HepG2 (cell line): Measurements from ENCODE around the gene ELMOD3. TPM values are rescaled to one million over a fixed set of nuclear protein-coding genes. Genes with fewer than 3 reads are reported as not detected.

Source experiments
- ATAC-seq: fragments of 200-7000 bp; cut with Tn5 transposase; 3 replicates; pipeline ENCODE4 v1.9.1; 2020; ENCODE audit warnings: mild to moderate bottlenecking, moderate library complexity
- BruUV-seq: library from RNA; stranded (reverse); fragments of 400-500 nt; replicated peaks from 2 replicates; lab custom pipeline; 2021; lab: Mats Ljungman, UMichigan
- CTCF ChIA-PET: fragments of 300-600 bp; formaldehyde crosslinking; extraction: SDS; loops from one replicate; lab custom pipeline; 2021; ENCODE audit warnings: low total read pairs, inconsistent platforms, low intra/inter-chr PET ratio; lab: Yijun Ruan, JAX
- POLR2A ChIA-PET: fragments of 350-600 bp; sonication (Branson Sonifier 250); formaldehyde crosslinking; loops from one replicate; lab custom pipeline; 2020; ENCODE audit warnings: antibody characterized with exemption, inconsistent platforms; lab: Yijun Ruan, JAX
- DNase-seq: peaks from one replicate; pipeline ENCODE4 v3.0.0-alpha.2; 2015; ENCODE audit warnings: low spot score
- FAIRE-seq: peaks from 3 replicates; lab custom pipeline; 2011; peaks lifted over from hg19 to GRCh38; lab: Jason Lieb, UNC
- H2AFZ ChIP-seq: one replicate; pipeline ENCODE4 v1.6.1; 2011; ENCODE audit warnings: low read length, inconsistent platforms
- H3K27ac ChIP-seq: fragments of 300-600 bp; 3 replicates; pipeline ENCODE4 v1.8.0; 2011; ENCODE audit warnings: mixed run types, mild to moderate bottlenecking, mixed read lengths, low read length, inconsistent platforms; ENCODE audit not compliant: insufficient read depth; ENCODE audit errors: extremely low read length
- H3K27me3 ChIP-seq, 2 experiments: fragments of 200-600 bp in 1 of 2; 2 replicates in 1 of 2; 3 replicates in 1 of 2; pipeline versions ENCODE4 v1.6.0 to v1.8.0; 2011; ENCODE audit warnings: low read length in 2 of 2, mild to moderate bottlenecking in 2 of 2, moderate library complexity in 2 of 2, inconsistent platforms in 1 of 2; ENCODE audit not compliant: insufficient read depth in 2 of 2, control insufficient read depth in 1 of 2
- H3K36me3 ChIP-seq, 2 experiments: fragments of 200-600 bp in 1 of 2; replicated peaks in 1 of 2; 2 replicates in 1 of 2; 3 replicates in 1 of 2; pipeline versions ENCODE4 v1.5.1 to v1.8.0; 2011; ENCODE audit warnings: low read length in 2 of 2, inconsistent platforms in 1 of 2; ENCODE audit not compliant: insufficient read depth in 2 of 2, control insufficient read depth in 1 of 2
- H3K4me1 ChIP-seq: 2 replicates; pipeline ENCODE4 v1.5.1; 2012; ENCODE audit warnings: low read length, inconsistent platforms; ENCODE audit not compliant: insufficient read depth
- H3K4me2 ChIP-seq: 2 replicates; pipeline ENCODE4 v1.6.0; 2011; ENCODE audit warnings: low read depth, low read length, inconsistent platforms
- H3K4me3 ChIP-seq, 3 experiments: fragments of 200-600 bp in 1 of 3; sonication (generic), shearing (Covaris generic) in 1 of 3; replicated peaks in 1 of 3; 2 replicates each; pipeline ENCODE4 v1.5.1; 2011 to 2016; ENCODE audit warnings: low read length in 3 of 3, inconsistent platforms in 2 of 3, low read depth in 2 of 3, mild to moderate bottlenecking in 2 of 3, control low read depth in 1 of 3, mixed read lengths in 1 of 3; ENCODE audit not compliant: insufficient read depth in 1 of 3
- H3K79me2 ChIP-seq: one replicate; pipeline ENCODE4 v1.6.1; 2011; ENCODE audit warnings: low read length, inconsistent platforms; ENCODE audit not compliant: insufficient read depth
- H3K9ac ChIP-seq: 2 replicates; pipeline ENCODE4 v1.6.0; 2011; ENCODE audit warnings: mild to moderate bottlenecking, low read depth, low read length, inconsistent platforms; ENCODE audit not compliant: insufficient read depth
- H3K9me3 ChIP-seq: 2 replicates; pipeline ENCODE4 v1.5.1; 2012; ENCODE audit warnings: mild to moderate bottlenecking, low read length
- H4K20me1 ChIP-seq: 2 replicates; pipeline ENCODE4 v1.6.0; 2011; ENCODE audit warnings: inconsistent platforms, mild to moderate bottlenecking, low read length, moderate library complexity; ENCODE audit not compliant: insufficient read depth
- HMG20B ChIP-seq: conservative IDR thresholded peaks from 2 replicates; pipeline ENCODE4 v1.6.1; 2016; ENCODE audit warnings: missing genetic modification reagents, missing compliant biosample characterization
- HNF1A ChIP-seq, 2 experiments: sonication (generic) in 1 of 2; formaldehyde crosslinking in 1 of 2; IDR thresholded peaks; 2 replicates each; pipeline versions ENCODE4 v1.4.0 to v1.6.1; 2016 to 2020; ENCODE audit warnings: borderline replicate concordance in 1 of 2, low read depth in 1 of 2, mild to moderate bottlenecking in 1 of 2, missing genetic modification reagents in 1 of 2
- KMT2A ChIP-seq: sonication (generic); formaldehyde crosslinking; IDR thresholded peaks from 2 replicates; pipeline ENCODE4 v1.4.0; 2020; ENCODE audit warnings: missing genetic modification reagents
- MTERF4 ChIP-seq: sonication (generic); formaldehyde crosslinking; IDR thresholded peaks from 2 replicates; pipeline ENCODE4 v1.8.0; 2023; ENCODE audit warnings: mild to moderate bottlenecking, missing genetic modification reagents
- MXD1 ChIP-seq: sonication (generic); formaldehyde crosslinking; IDR thresholded peaks from 2 replicates; pipeline ENCODE4 v1.4.0; 2020; ENCODE audit warnings: mild to moderate bottlenecking, missing genetic modification reagents
- NCOA1 ChIP-seq: sonication (generic); formaldehyde crosslinking; IDR thresholded peaks from 2 replicates; pipeline ENCODE4 v1.9.0; 2021; ENCODE audit warnings: missing genetic modification reagents
- NR2F6 ChIP-seq, 2 experiments: IDR thresholded peaks; 2 replicates each; pipeline ENCODE4 v1.6.1; 2016; ENCODE audit warnings: antibody characterized with exemption in 1 of 2, mild to moderate bottlenecking in 1 of 2
- SIN3A ChIP-seq: IDR thresholded peaks from 2 replicates; pipeline ENCODE4 v1.6.1; 2011; ENCODE audit warnings: low read depth, mild to moderate bottlenecking, control low read depth, low read length, borderline replicate concordance
- TRAFD1 ChIP-seq: sonication (generic); formaldehyde crosslinking; IDR thresholded peaks from 2 replicates; pipeline ENCODE4 v1.5.1; 2020; ENCODE audit warnings: missing genetic modification reagents, mild to moderate bottlenecking, borderline replicate concordance
- ZBTB14 ChIP-seq: sonication (generic); formaldehyde crosslinking; IDR thresholded peaks from 2 replicates; pipeline ENCODE4 v1.4.0; 2020; ENCODE audit warnings: missing genetic modification reagents
- ZFP82 ChIP-seq: sonication (generic); formaldehyde crosslinking; IDR thresholded peaks from 2 replicates; pipeline ENCODE4 v1.5.1; 2020; ENCODE audit warnings: mild to moderate bottlenecking, missing genetic modification reagents, borderline replicate concordance
- ZNF10 ChIP-seq: sonication (generic); formaldehyde crosslinking; IDR thresholded peaks from 2 replicates; pipeline ENCODE4 v1.4.0; 2020; ENCODE audit warnings: mild to moderate bottlenecking, low read depth, missing genetic modification reagents, borderline replicate concordance
- ZNF296 ChIP-seq: sonication (generic); formaldehyde crosslinking; conservative IDR thresholded peaks from 2 replicates; pipeline ENCODE4 v1.5.0; 2020; ENCODE audit warnings: mild to moderate bottlenecking, missing genetic modification reagents
- ZSCAN29 ChIP-seq: sonication (generic); formaldehyde crosslinking; conservative IDR thresholded peaks from 2 replicates; pipeline ENCODE4 v1.4.0; 2020; ENCODE audit warnings: mild to moderate bottlenecking, missing genetic modification reagents
- WGBS: methylation state at CpG from one replicate; pipeline ENCODE4 v1.1.6; 2017; ENCODE audit warnings: low lambda C conversion rate; 5-methylcytosine and 5-hydroxymethylcytosine counted together
- in situ Hi-C: cut with HindIII; loops from 2 replicates; pipeline ENCODE4 v1.10.0; 2017; ENCODE audit warnings: low pct_unique_long_range_greater_than_20kb; ENCODE audit not compliant: extremely low pct_ligation_motif_present
- intact Hi-C: fragments of 100-400 bp; cut with micrococcal nuclease; formaldehyde crosslinking; loops from one replicate; pipeline ENCODE4 v1.10.0; 2022; ENCODE audit not compliant: unreplicated experiment
- polyA plus RNA-seq, 8 experiments: library from polyadenylated mRNA; depleted of rRNA in 3 of 8; stranded (reverse) in 7 of 8; unstranded in 1 of 8; fragments of >200 nt; fragmentation: Illumina TruSeq in 4 of 8; extraction: Trizol in 4 of 8; gene quantifications; 2 replicates each; pipeline versions ENCODE4 v1.2.1 to v1.2.3, GENCODE V29; 2011 to 2016; ENCODE audit warnings: low read depth in 4 of 8, missing spikeins in 1 of 8, mixed read lengths in 1 of 8; ENCODE audit not compliant: insufficient read depth in 1 of 8
- total RNA-seq, 5 experiments: library from RNA; depleted of rRNA; stranded (reverse); fragments of >200 nt; fragmentation: Illumina TruSeq; extraction: Trizol; gene quantifications; 2 replicates each; pipeline ENCODE4 v1.2.3, GENCODE V29; 2016; ENCODE audit warnings: low read depth in 1 of 5

ELMOD3 gene
- total and polyA plus RNA-seq, 2 of the 13 experiments (the other 11 are each of a cell fraction or from before 2014, with no cell fraction given), result 13.3 to 19.5 TPM

- no peak for FAIRE-seq
- intact Hi-C loops, result loop anchor here (1.0 kb wide), 4 partner anchors 12 to 198 kb away; no protein-coding TSS in a partner anchor
- POLR2A ChIA-PET, result interaction anchor here (0.6 to 8.5 kb wide), 29 partner anchors 8 to 258 kb away, joined by 3 to 142 read pairs (median 6); partner anchors contain the start of genes C2orf68, GGCX, MAT2A and SH2D6
- TF ChIP-seq NR2F6 (IDR thresholded peaks at IDR 0.05), result no peak
- peak; percentile 15; the same call in 1 of the 2 replicates for TF ChIP-seq NR2F6 (CRISPR knock-in tag; IDR thresholded peaks at IDR 0.05)
- TF ChIP-seq KMT2A (CRISPR knock-in tag), result no peak
- TF ChIP-seq ZBTB14, result 0 out of 2 replicates have a peak, but pooled peaks have one; percentile 4
- 0 out of 2 replicates have a peak, but pooled peaks have one; percentile 0 for TF ChIP-seq TRAFD1 (CRISPR knock-in tag)
- peak; percentile 85; the same call in 1 of the 2 replicates for TF ChIP-seq MTERF4 (CRISPR knock-in tag)
- TF ChIP-seq ZFP82 (CRISPR knock-in tag), result peak; percentile 57; the same call in 1 of the 2 replicates
- TF ChIP-seq ZSCAN29 (CRISPR knock-in tag), result no peak
- TF ChIP-seq ZNF10 (CRISPR knock-in tag), result no peak
- TF ChIP-seq NCOA1 (CRISPR knock-in tag), result 0 out of 2 replicates have a peak, but pooled peaks have one; percentile 44
- TF ChIP-seq MXD1 (CRISPR knock-in tag), result peak; percentile 44; the same call in 1 of the 2 replicates
- no peak for TF ChIP-seq HNF1A (IDR thresholded peaks at IDR 0.05; ENCODE audit: low read depth)
- TF ChIP-seq HNF1A (CRISPR knock-in tag; IDR thresholded peaks at IDR 0.05; ENCODE audit: borderline replicate concordance), result no peak
- 0 out of 2 replicates have a peak, but pooled peaks have one; percentile 30 for TF ChIP-seq HMG20B (CRISPR knock-in tag)
- TF ChIP-seq SIN3A, result peak; percentile 14; the same call in 1 of the 2 replicates
- peak; percentile 85; the same call in 1 of the 2 replicates for TF ChIP-seq ZNF296
Measured at GRCh38 chr2:85353876-85354285, 688 bp upstream of the ELMOD3 start.

More at GRCh38 chr2:85353876-85354285, 688 bp upstream of the ELMOD3 start:
- no peak overlapping the region for H2AFZ ChIP-seq
- peaks cover 33% of the 10 kb centered on the region for H3K4me1 ChIP-seq
- ATAC-seq, result peak; percentile 49
- in situ Hi-C loops, result no loop called here
- peak overlapping the region; percentile 72 for H3K27ac ChIP-seq
- H3K9me3 ChIP-seq, result no peaks in the 10 kb centered on the region
- TSS peak; percentile 80 for BruUV-seq
- peak; percentile 25 for DNase-seq
- CTCF ChIA-PET, result no interaction called here
- peak overlapping the region; percentile 83 for H3K9ac ChIP-seq
- no peaks in the 10 kb centered on the region; a peak in 1 of 5 replicates for H3K27me3 ChIP-seq
- peaks cover 17 to 32% of the 10 kb centered on the region in 2 experiments for H3K36me3 ChIP-seq
- peak overlapping the region; percentile 81 to 91 (median 89) for H3K4me3 ChIP-seq
- peak overlapping the region; percentile 94 for H3K4me2 ChIP-seq
- no peaks in the 10 kb centered on the region for H4K20me1 ChIP-seq
- WGBS, result 2% methylated on average over 16 of the region's 16 CpGs
- peaks cover 35% of the 10 kb centered on the region for H3K79me2 ChIP-seq
